ENCODE results near the gene OR4C5.

DNA sequence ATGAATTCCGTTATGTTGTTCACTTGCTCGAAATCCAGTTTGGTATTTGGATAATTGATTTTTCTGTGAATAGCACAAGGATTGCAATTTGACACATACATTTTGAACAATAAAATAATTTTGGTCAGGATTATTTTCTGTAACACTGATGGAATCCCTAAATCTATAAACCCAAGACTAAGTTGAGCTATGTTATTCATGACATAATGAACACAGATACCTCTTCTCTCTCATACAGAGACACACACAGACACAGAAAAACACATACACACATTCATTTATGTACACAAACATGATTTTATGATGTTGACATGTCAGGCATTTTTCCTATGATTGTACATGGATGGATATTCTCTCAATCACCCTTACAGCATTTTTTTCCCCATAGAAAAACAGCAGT, at the start of gene OR4C5:
- TF ChIP-seq, protein P1, sequence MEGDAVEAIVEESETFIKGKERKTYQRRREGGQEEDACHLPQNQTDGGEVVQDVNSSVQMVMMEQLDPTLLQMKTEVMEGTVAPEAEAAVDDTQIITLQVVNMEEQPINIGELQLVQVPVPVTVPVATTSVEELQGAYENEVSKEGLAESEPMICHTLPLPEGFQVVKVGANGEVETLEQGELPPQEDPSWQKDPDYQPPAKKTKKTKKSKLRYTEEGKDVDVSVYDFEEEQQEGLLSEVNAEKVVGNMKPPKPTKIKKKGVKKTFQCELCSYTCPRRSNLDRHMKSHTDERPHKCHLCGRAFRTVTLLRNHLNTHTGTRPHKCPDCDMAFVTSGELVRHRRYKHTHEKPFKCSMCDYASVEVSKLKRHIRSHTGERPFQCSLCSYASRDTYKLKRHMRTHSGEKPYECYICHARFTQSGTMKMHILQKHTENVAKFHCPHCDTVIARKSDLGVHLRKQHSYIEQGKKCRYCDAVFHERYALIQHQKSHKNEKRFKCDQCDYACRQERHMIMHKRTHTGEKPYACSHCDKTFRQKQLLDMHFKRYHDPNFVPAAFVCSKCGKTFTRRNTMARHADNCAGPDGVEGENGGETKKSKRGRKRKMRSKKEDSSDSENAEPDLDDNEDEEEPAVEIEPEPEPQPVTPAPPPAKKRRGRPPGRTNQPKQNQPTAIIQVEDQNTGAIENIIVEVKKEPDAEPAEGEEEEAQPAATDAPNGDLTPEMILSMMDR (conservative IDR thresholded peaks at IDR 0.05; ENCODE audit: low read depth, low read length) = no peak
- TF ChIP-seq EZH2 (IDR thresholded peaks at IDR 0.05; ENCODE audit: borderline replicate concordance, low read depth, low read length, poor library complexity, severe bottlenecking) = no peak

Measured in A673 (cell line).